CD4-positive, alpha-beta T cell (primary cell): Measurements from ENCODE around the gene PNPLA7. TPM values are rescaled to one million over a fixed set of nuclear protein-coding genes. Genes with fewer than 3 reads are reported as not detected.
A peak's percentile ranks its signal among the peaks of the same experiment; 100 is the strongest.

Source experiments
- ATAC-seq: fragments of 200-7000 bp; cut with Tn5 transposase; one replicate; pipeline ENCODE4 v1.10.0; 2022; ENCODE audit warnings: mild to moderate bottlenecking; ENCODE audit not compliant: poor library complexity
- CTCF ChIA-PET: fragments of 350-600 bp; sonication (Branson Sonifier 250); formaldehyde crosslinking; loops from one replicate; lab custom pipeline; 2021; ENCODE audit warnings: antibody characterized with exemption, inconsistent platforms; lab: Charles Lee
- POLR2A ChIA-PET: fragments of 350-600 bp; sonication (Branson Sonifier 250); formaldehyde crosslinking; loops from one replicate; lab custom pipeline; 2021; ENCODE audit warnings: antibody characterized with exemption, inconsistent platforms; lab: Charles Lee
- DNase-seq, 14 experiments: peaks; one replicate each; pipeline ENCODE4 v3.0.0-alpha.2; 2013 to 2020; ENCODE audit warnings: mixed read lengths in 2 of 14
- H3K27ac ChIP-seq, 2 donors: one replicate each; pipeline versions ENCODE4 v1.5.1 to v1.7.0; 2013; ENCODE audit warnings: low read length in 2 of 2, low read depth in 1 of 2, mild to moderate bottlenecking in 1 of 2
- H3K27me3 ChIP-seq, 2 experiments: 1 replicate in 1 of 2; 2 replicates in 1 of 2; pipeline versions ENCODE4 v1.6.1 to v1.7.0; 2013; ENCODE audit warnings: low read length in 2 of 2, control low read depth in 1 of 2, mild to moderate bottlenecking in 1 of 2, moderate library complexity in 1 of 2; ENCODE audit not compliant: insufficient read depth in 2 of 2, control insufficient read depth in 1 of 2
- H3K36me3 ChIP-seq: one replicate; pipeline ENCODE4 v1.6.1; 2013; ENCODE audit warnings: low read length, control low read depth; ENCODE audit not compliant: insufficient read depth
- H3K4me1 ChIP-seq: one replicate; pipeline ENCODE4 v1.6.1; 2013; ENCODE audit warnings: low read length, control low read depth; ENCODE audit not compliant: insufficient read depth
- H3K4me3 ChIP-seq: one replicate; pipeline ENCODE4 v1.5.1; 2013; ENCODE audit warnings: mild to moderate bottlenecking, low read length, moderate library complexity
- H3K9me3 ChIP-seq, 2 experiments: 1 replicate in 1 of 2; 2 replicates in 1 of 2; pipeline versions ENCODE4 v1.6.1 to v1.7.0; 2013; ENCODE audit warnings: low read length in 2 of 2, mild to moderate bottlenecking in 2 of 2, control low read depth in 1 of 2, moderate library complexity in 1 of 2; ENCODE audit not compliant: control insufficient read depth in 1 of 2, insufficient read depth in 1 of 2
- H3K27ac Mint-ChIP-seq: one replicate; pipeline ENCODE4 v1.8.0; 2020; ENCODE audit warnings: mixed read lengths
- H3K27me3 Mint-ChIP-seq: one replicate; pipeline ENCODE4 v1.8.0; 2021; ENCODE audit warnings: mixed read lengths
- H3K36me3 Mint-ChIP-seq: one replicate; pipeline ENCODE4 v1.8.0; 2021; ENCODE audit warnings: low read depth, mixed read lengths
- H3K4me1 Mint-ChIP-seq: one replicate; pipeline ENCODE4 v1.8.0; 2021; ENCODE audit warnings: low read depth, mixed read lengths
- H3K4me3 Mint-ChIP-seq: one replicate; pipeline ENCODE4 v1.8.0; 2020; ENCODE audit warnings: mild to moderate bottlenecking, mixed read lengths
- H3K9me3 Mint-ChIP-seq: one replicate; pipeline ENCODE4 v1.8.0; 2020; ENCODE audit warnings: mixed read lengths
- CTCF ChIP-seq: fragments of 200-600 bp; IDR thresholded peaks from one replicate; pipeline ENCODE4 v1.8.0; 2022; ENCODE audit warnings: antibody characterized with exemption, mild to moderate bottlenecking
- intact Hi-C, 2 experiments: fragments of 100-400 bp; cut with DNase I in 1 of 2; cut with micrococcal nuclease in 1 of 2; formaldehyde crosslinking; loops; one replicate each; pipeline versions ENCODE4 v1.15.1 to v1.9.0; 2023 to 2025; cut with DNase I, micrococcal nuclease
- total RNA-seq, 174 experiments: library from RNA in 2 of 174; stranded (reverse) in 2 of 174; gene quantifications; one replicate each; pipeline ENCODE4 v1.2.3 and lab custom pipeline; 2021 to 2026

PNPLA7 gene
- total RNA-seq, 2 experiments from 2014 or later = 7.8 to 8.4 TPM

GRCh38 chr9:137415451-137415850 lies 134.8 kb downstream of the PNPLA7 start:
- Mint-ChIP-seq H3K9me3 (no peaks in the 10 kb centered on the region), H3K4me1 (peaks cover 6% of the 10 kb centered on the region), H3K4me3 (no peak overlapping the region), H3K27me3 (no peaks in the 10 kb centered on the region), H3K36me3 (no peaks in the 10 kb centered on the region), H3K27ac (no peak overlapping the region)
- no peaks in the 10 kb centered on the region for H3K36me3 ChIP-seq
- intact Hi-C loops = no loop called here
- no peaks in the 10 kb centered on the region for H3K27me3 ChIP-seq
- H3K4me1 ChIP-seq = peaks cover 16% of the 10 kb centered on the region
- ATAC-seq (no peak), DNase-seq (no peak)
- no peak overlapping the region for H3K4me3 ChIP-seq
- CTCF ChIA-PET = no interaction called here
- TF ChIP-seq CTCF = no peak
- H3K9me3 ChIP-seq = no peaks in the 10 kb centered on the region
- no peak overlapping the region for H3K27ac ChIP-seq
- POLR2A ChIA-PET = no interaction called here

- Histone ChIP-seq H3K36me3 (no peaks in the 10 kb centered on the region), H3K27me3 (peaks cover 0 to under 1% of the 10 kb centered on the region in 2 experiments), H3K4me3 (no peak overlapping the region), H3K9me3 (no peaks in the 10 kb centered on the region), H3K27ac (no peak overlapping the region), H3K4me1 (peaks cover 19% of the 10 kb centered on the region)
- POLR2A ChIA-PET = interaction anchor here (0.6 to 1.0 kb wide), 2 partner anchors 10 to 15 kb away, joined by 4 read pairs; partner anchors contain the start of genes EXD3 and NOXA1
- CTCF ChIA-PET = no interaction called here
- Mint-ChIP-seq H3K4me3 (no peak overlapping the region), H3K36me3 (no peaks in the 10 kb centered on the region), H3K9me3 (no peaks in the 10 kb centered on the region), H3K27me3 (peaks cover 5% of the 10 kb centered on the region), H3K4me1 (peaks cover 6% of the 10 kb centered on the region), H3K27ac (no peak overlapping the region)
- intact Hi-C loops = no loop called here
- no peak for ATAC-seq
- TF ChIP-seq CTCF = no peak
- DNase-seq = no peak
These were observed 137.8 kb downstream of the PNPLA7 start for GRCh38 chr9:137412431-137412830.

- Mint-ChIP-seq H3K9me3 (no peaks in the 10 kb centered on the region), H3K4me1 (peaks cover 6% of the 10 kb centered on the region), H3K4me3 (no peak overlapping the region), H3K27me3 (peaks cover 5% of the 10 kb centered on the region), H3K27ac (no peak overlapping the region), H3K36me3 (no peaks in the 10 kb centered on the region)
- POLR2A ChIA-PET = interaction anchor here (1.0 kb wide), 1 partner anchor 11 kb away, joined by 4 read pairs; the partner anchor contains the start of genes EXD3 and NOXA1
- Histone ChIP-seq H3K4me3 (no peak overlapping the region), H3K27ac (no peak overlapping the region), H3K36me3 (no peaks in the 10 kb centered on the region), H3K9me3 (no peaks in the 10 kb centered on the region), H3K4me1 (peaks cover 24% of the 10 kb centered on the region), H3K27me3 (peaks cover 0 to 5% of the 10 kb centered on the region in 2 experiments)
- intact Hi-C loops = no loop called here
- no peak for TF ChIP-seq CTCF
- DNase-seq (peak in 6 of 14 experiments; percentile 23 to 65 (median 44)), ATAC-seq (no peak)
- CTCF ChIA-PET = no interaction called here
These were observed 138.4 kb downstream of the PNPLA7 start for GRCh38 chr9:137411645-137412380.
